Caco-2 (cell line): ENCODE data around the gene LCE3B. TPM values are rescaled to one million over a fixed set of nuclear protein-coding genes. Genes with fewer than 3 reads are reported as not detected.

Source experiments
- Bru-seq: library from RNA; stranded (reverse); fragments of 400-500 nt; gene quantifications from one replicate; lab custom pipeline; 2021; lab: Mats Ljungman, UMichigan
- BruChase-seq, 2 experiments: library from RNA; stranded (reverse); fragments of 400-500 nt; gene quantifications; one replicate each; lab custom pipeline; 2021; lab: Mats Ljungman, UMichigan
- BruUV-seq: library from RNA; stranded (reverse); fragments of 400-500 nt; replicated peaks from 2 replicates; lab custom pipeline; 2021; lab: Mats Ljungman, UMichigan
- CTCF ChIA-PET: fragments of 300-600 bp; sonication (Branson Sonifier 250); formaldehyde crosslinking; loops from one replicate; lab custom pipeline; 2022; ENCODE audit warnings: antibody characterized with exemption; lab: Charles Lee
- POLR2A ChIA-PET: fragments of 300-600 bp; sonication (Branson Sonifier 250); formaldehyde crosslinking; loops from one replicate; lab custom pipeline; 2022; ENCODE audit warnings: antibody characterized with exemption; lab: Charles Lee
- DNase-seq, 2 experiments: peaks; one replicate each; pipeline versions ENCODE4 v3.0.0 to v3.0.0-alpha.2; 2020 to 2022
- H3K27me3 ChIP-seq: replicated peaks from 2 replicates; pipeline ENCODE4 v1.6.0; 2011; ENCODE audit warnings: low read length; ENCODE audit not compliant: control insufficient read depth, insufficient read depth
- H3K36me3 ChIP-seq: 2 replicates; pipeline ENCODE4 v1.5.1; 2011; ENCODE audit warnings: low read length; ENCODE audit not compliant: control insufficient read depth, insufficient read depth
- H3K4me1 ChIP-seq: fragments of 250-450 bp; sonication (Bioruptor Pico); 2 replicates; pipeline ENCODE4 v1.5.1; 2020; ENCODE audit warnings: mild to moderate bottlenecking
- H3K4me3 ChIP-seq: 2 replicates; pipeline ENCODE4 v1.5.1; 2011; ENCODE audit warnings: low read depth, mild to moderate bottlenecking, control low read depth, low read length
- H3K9me3 ChIP-seq: fragments of 250-450 bp; sonication (Bioruptor Pico); 2 replicates; pipeline ENCODE4 v1.5.1; 2020; ENCODE audit warnings: mild to moderate bottlenecking, moderate library complexity
- H3K27ac Mint-ChIP-seq: one replicate; pipeline ENCODE4 v1.8.0; 2022; ENCODE audit warnings: mixed read lengths; ENCODE audit not compliant: unreplicated experiment
- H3K27me3 Mint-ChIP-seq: one replicate; pipeline ENCODE4 v1.8.0; 2022; ENCODE audit warnings: mixed read lengths; ENCODE audit not compliant: insufficient read depth, unreplicated experiment
- H3K36me3 Mint-ChIP-seq: one replicate; pipeline ENCODE4 v1.8.0; 2022; ENCODE audit warnings: mild to moderate bottlenecking, mixed read lengths; ENCODE audit not compliant: insufficient read depth, unreplicated experiment
- H3K4me1 Mint-ChIP-seq: one replicate; pipeline ENCODE4 v1.8.0; 2022; ENCODE audit warnings: low read depth, mixed read lengths; ENCODE audit not compliant: unreplicated experiment
- H3K4me3 Mint-ChIP-seq: one replicate; pipeline ENCODE4 v1.8.0; 2022; ENCODE audit warnings: mild to moderate bottlenecking, moderate library complexity, mixed read lengths; ENCODE audit not compliant: unreplicated experiment
- H3K9me3 Mint-ChIP-seq: one replicate; pipeline ENCODE4 v1.8.0; 2022; ENCODE audit warnings: mixed read lengths; ENCODE audit not compliant: unreplicated experiment
- CTCF ChIP-seq, 2 experiments: fragments of 200-600 bp in 1 of 2; IDR thresholded peaks; 1 replicate in 1 of 2; 2 replicates in 1 of 2; pipeline versions ENCODE4 v1.5.1 to v1.8.0; 2011 to 2022; ENCODE audit warnings: antibody characterized with exemption in 1 of 2, control low read depth in 1 of 2, inconsistent platforms in 1 of 2, low read depth in 1 of 2, low read length in 1 of 2, mild to moderate bottlenecking in 1 of 2, moderate library complexity in 1 of 2; ENCODE audit not compliant: insufficient read depth in 1 of 2, severe bottlenecking in 1 of 2, unreplicated experiment in 1 of 2
- intact Hi-C: fragments of 100-400 bp; cut with micrococcal nuclease; formaldehyde crosslinking; loops from one replicate; pipeline ENCODE4 v1.10.0; 2022; ENCODE audit not compliant: unreplicated experiment
- long read RNA-seq: library from polyadenylated mRNA; stranded (forward); transcript quantifications from one replicate; pipeline ENCODE4 v2.0.0, GENCODE V29; 2022
- total RNA-seq: library from RNA; stranded (reverse); gene quantifications from 2 replicates; pipeline ENCODE4 v1.2.3, GENCODE V29; 2022

The LCE3B gene, protein sequence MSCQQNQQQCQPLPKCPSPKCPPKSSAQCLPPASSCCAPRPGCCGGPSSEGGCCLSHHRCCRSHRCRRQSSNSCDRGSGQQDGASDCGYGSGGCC
- total RNA-seq: not detected in 2 replicates
- Bru-seq, nascent RNA: not detected
- BruChase-seq, experiment 1, labeled RNA remaining after a 2-hour chase: not detected
- BruChase-seq, experiment 2, labeled RNA remaining after a 6-hour chase: not detected
- long read RNA-seq: 0 reads

- H3K4me1 ChIP-seq: no peaks in the 10 kb centered on the region
- no TSS peak for BruUV-seq
- no peak within 1 kb of the TSS for H3K4me3 ChIP-seq
- Mint-ChIP-seq H3K9me3 (peaks cover 4% of the 10 kb centered on the region), H3K27ac (no peak within 1 kb of the TSS), H3K4me3 (no peak within 1 kb of the TSS), H3K36me3 (no peaks in the 10 kb centered on the region), H3K27me3 (peaks cover 2% of the 10 kb centered on the region), H3K4me1 (no peaks in the 10 kb centered on the region)
- DNase-seq: no peak
- H3K36me3 ChIP-seq: no peaks in the 10 kb centered on the region
- H3K27me3 ChIP-seq: no peaks in the 10 kb centered on the region
- ChIA-PET CTCF (no interaction called here), POLR2A (no interaction called here)
- H3K9me3 ChIP-seq: peaks cover 6% of the 10 kb centered on the region; the same call in 1 of the 2 replicates
- intact Hi-C loops: no loop called here
- no peak for TF ChIP-seq CTCF (IDR thresholded peaks at IDR 0.05; ENCODE audit: insufficient read depth in 1 of 2, low read depth in 1 of 2, low read length in 1 of 2, severe bottlenecking in 1 of 2, unreplicated experiment in 1 of 2)
These were observed at the start of gene LCE3B for GRCh38 chr1:152613511-152613910. Gene LCE3B (plus strand): TSS chr1:152613811. CDS start chr1:152613811, 0 bp downstream.

- H3K9me3 ChIP-seq: 0 out of 2 replicates have a peak, but pooled peaks cover 3% of the 10 kb centered on the region
- no TSS peak for BruUV-seq
- H3K4me3 ChIP-seq: no peak overlapping the region
- intact Hi-C loops: no loop called here
- H3K36me3 Mint-ChIP-seq: no peaks in the 10 kb centered on the region
- peaks cover 6% of the 10 kb centered on the region for H3K9me3 Mint-ChIP-seq
- DNase-seq: no peak
- H3K4me1 Mint-ChIP-seq: no peaks in the 10 kb centered on the region
- ChIA-PET CTCF (no interaction called here), POLR2A (no interaction called here)
- no peak for TF ChIP-seq CTCF (IDR thresholded peaks at IDR 0.05; ENCODE audit: insufficient read depth in 1 of 2, low read depth in 1 of 2, low read length in 1 of 2, severe bottlenecking in 1 of 2, unreplicated experiment in 1 of 2)
- no peak overlapping the region for H3K27ac Mint-ChIP-seq
- H3K36me3 ChIP-seq: no peaks in the 10 kb centered on the region
- H3K4me3 Mint-ChIP-seq: no peak overlapping the region
- peaks cover 16% of the 10 kb centered on the region for H3K27me3 Mint-ChIP-seq
- no peaks in the 10 kb centered on the region for H3K4me1 ChIP-seq
- no peaks in the 10 kb centered on the region for H3K27me3 ChIP-seq
These were observed 48.5 kb upstream of the LCE3B start for GRCh38 chr1:152565115-152565514.

DNA sequence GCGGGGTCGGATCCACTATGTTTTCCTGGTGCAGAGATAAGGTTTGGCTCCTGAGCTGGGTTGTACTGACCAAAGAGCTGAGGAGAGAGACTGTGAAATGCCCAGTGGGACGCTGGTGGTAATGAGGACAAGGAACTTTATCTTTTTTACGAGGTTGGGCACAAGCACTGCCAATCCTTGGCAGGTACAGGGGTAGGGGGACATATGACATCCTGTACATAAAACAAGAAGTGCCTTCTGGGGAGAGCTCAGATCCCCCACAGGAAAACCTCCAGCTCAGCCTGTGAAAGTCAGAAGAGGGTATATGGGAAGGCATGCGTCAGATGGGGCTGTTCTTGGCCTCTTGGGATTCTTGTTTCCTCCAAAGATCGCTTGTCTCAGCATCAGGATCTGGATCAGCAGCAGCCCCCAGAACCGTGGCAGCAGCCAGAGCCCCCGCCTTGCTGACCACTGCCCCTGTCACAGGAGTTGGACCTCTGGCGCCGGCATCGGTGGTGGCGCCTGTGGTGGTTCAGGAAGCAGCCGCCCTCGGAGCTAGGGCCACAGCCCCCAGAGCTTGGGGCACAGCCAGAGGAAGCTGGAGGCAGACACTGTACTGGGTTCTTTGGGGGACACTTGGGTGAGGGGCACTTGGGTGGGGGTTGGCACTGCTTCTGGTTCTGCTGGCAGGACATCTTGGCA, 47.9 kb upstream of the LCE3B start:
- CTCF ChIA-PET: no interaction called here

More for the DNA sequence above, 47.9 kb upstream of the LCE3B start:
- no TSS peak for BruUV-seq
- Mint-ChIP-seq H3K4me1 (no peaks in the 10 kb centered on the region), H3K9me3 (peaks cover 6% of the 10 kb centered on the region), H3K4me3 (no peak overlapping the region), H3K27me3 (peaks cover 16% of the 10 kb centered on the region), H3K27ac (no peak overlapping the region), H3K36me3 (no peaks in the 10 kb centered on the region)
- POLR2A ChIA-PET: no interaction called here
- H3K9me3 ChIP-seq: 0 out of 2 replicates have a peak, but pooled peaks cover 3% of the 10 kb centered on the region
- no peak for TF ChIP-seq CTCF (IDR thresholded peaks at IDR 0.05; ENCODE audit: insufficient read depth in 1 of 2, low read depth in 1 of 2, low read length in 1 of 2, severe bottlenecking in 1 of 2, unreplicated experiment in 1 of 2)
- H3K4me3 ChIP-seq: no peak overlapping the region
- no peaks in the 10 kb centered on the region for H3K4me1 ChIP-seq
- no peaks in the 10 kb centered on the region for H3K27me3 ChIP-seq
- no peaks in the 10 kb centered on the region for H3K36me3 ChIP-seq
- intact Hi-C loops: no loop called here
- no peak for DNase-seq
